HFFc6 (cell line): ENCODE measurements around the gene CFDP1. TPM values are rescaled to one million over a fixed set of nuclear protein-coding genes. Genes with fewer than 3 reads are reported as not detected.
A peak's percentile ranks its signal among the peaks of the same experiment; 100 is the strongest.

Experiments used
- DNase-seq: peaks from one replicate; pipeline ENCODE4 v3.0.0-alpha.2; 2018
- H3K27ac Mint-ChIP-seq: 2 replicates; pipeline ENCODE4 v1.8.0; 2020; ENCODE audit warnings: mild to moderate bottlenecking, mixed read lengths
- H3K27me3 Mint-ChIP-seq: 2 replicates; pipeline ENCODE4 v1.8.0; 2021; ENCODE audit warnings: mild to moderate bottlenecking, moderate library complexity, mixed read lengths; ENCODE audit not compliant: insufficient read depth
- H3K36me3 Mint-ChIP-seq: 2 replicates; pipeline ENCODE4 v1.8.0; 2021; ENCODE audit warnings: low read depth, mixed read lengths
- H3K4me1 Mint-ChIP-seq: 2 replicates; pipeline ENCODE4 v1.8.0; 2020; ENCODE audit warnings: low read depth, mixed read lengths
- H3K4me3 Mint-ChIP-seq: 2 replicates; pipeline ENCODE4 v1.8.0; 2020; ENCODE audit warnings: mild to moderate bottlenecking, moderate library complexity, mixed read lengths
- H3K9me3 Mint-ChIP-seq: 2 replicates; pipeline ENCODE4 v1.8.0; 2020; ENCODE audit warnings: mild to moderate bottlenecking, mixed read lengths
- CTCF ChIP-seq: fragments of 200-600 bp; sonication (generic); IDR thresholded peaks from 2 replicates; pipeline ENCODE4 v1.5.0; 2021; ENCODE audit warnings: antibody characterized with exemption, mild to moderate bottlenecking
- total RNA-seq, 6 experiments: library from RNA; stranded (reverse); fragmentation: NEBNext Ultra II Directional; extraction: Animal tissue kit (Norgen Biotek cat#: 25700); gene quantifications; 2 replicates in 1 of 6; 3 replicates in 5 of 6; pipeline ENCODE4 v1.2.3, GENCODE V29; 2021

Gene CFDP1
- total RNA-seq, 6 experiments from 2014 or later: 33.0 to 43.1 (median 37.6) TPM

- TF ChIP-seq CTCF: no peak
- Mint-ChIP-seq H3K4me1 (peaks cover 29% of the 10 kb centered on the region), H3K27ac (no peak overlapping the region), H3K27me3 (no peaks in the 10 kb centered on the region; the same call in none of the 2 replicates), H3K4me3 (no peak overlapping the region), H3K9me3 (no peaks in the 10 kb centered on the region), H3K36me3 (peaks cover 9% of the 10 kb centered on the region)
- no peak for DNase-seq
These were observed 79.1 kb downstream of the CFDP1 start for GRCh38 chr16:75354170-75354569.

GRCh38 chr16:75351183-75351582, 82.1 kb downstream of the CFDP1 start:
- no peak for TF ChIP-seq CTCF
- Mint-ChIP-seq H3K27ac (peak overlapping the region; percentile 84), H3K36me3 (peaks cover 14% of the 10 kb centered on the region), H3K9me3 (no peaks in the 10 kb centered on the region), H3K4me1 (peaks cover 36% of the 10 kb centered on the region), H3K27me3 (no peaks in the 10 kb centered on the region; the same call in none of the 2 replicates), H3K4me3 (peak overlapping the region; percentile 62)
- DNase-seq: peak; percentile 73

GRCh38 chr16:75345711-75346110, 87.6 kb downstream of the CFDP1 start:
- Mint-ChIP-seq H3K27me3 (no peaks in the 10 kb centered on the region), H3K27ac (no peak overlapping the region), H3K4me3 (no peak overlapping the region), H3K36me3 (peaks cover 15% of the 10 kb centered on the region), H3K4me1 (peaks cover 66% of the 10 kb centered on the region), H3K9me3 (no peaks in the 10 kb centered on the region)
- DNase-seq: no peak
- TF ChIP-seq CTCF: no peak

- H3K27me3 Mint-ChIP-seq: no peaks in the 10 kb centered on the region
- peaks cover 23% of the 10 kb centered on the region for H3K36me3 Mint-ChIP-seq
- no peak for TF ChIP-seq CTCF
- no peak for DNase-seq
- no peaks in the 10 kb centered on the region for H3K9me3 Mint-ChIP-seq
- peaks cover 69% of the 10 kb centered on the region for H3K4me1 Mint-ChIP-seq
- H3K4me3 Mint-ChIP-seq: no peak overlapping the region
- H3K27ac Mint-ChIP-seq: peak overlapping the region; percentile 21; the same call in 1 of the 2 replicates
These were observed 89.4 kb downstream of the CFDP1 start for GRCh38 chr16:75343941-75344340.

GRCh38 chr16:75343286-75343685, 90.0 kb downstream of the CFDP1 start:
- peaks cover 25% of the 10 kb centered on the region for H3K36me3 Mint-ChIP-seq
- no peak overlapping the region for H3K4me3 Mint-ChIP-seq
- peaks cover 69% of the 10 kb centered on the region for H3K4me1 Mint-ChIP-seq
- no peaks in the 10 kb centered on the region for H3K27me3 Mint-ChIP-seq
- no peaks in the 10 kb centered on the region for H3K9me3 Mint-ChIP-seq
- H3K27ac Mint-ChIP-seq: peak overlapping the region; percentile 79; the same call in 1 of the 2 replicates
- DNase-seq: no peak
- no peak for TF ChIP-seq CTCF

- Mint-ChIP-seq H3K4me3 (peak overlapping the region; percentile 37; the same call in 1 of the 2 replicates), H3K36me3 (peaks cover 30% of the 10 kb centered on the region), H3K4me1 (peaks cover 62% of the 10 kb centered on the region), H3K27me3 (no peaks in the 10 kb centered on the region), H3K27ac (peak overlapping the region; percentile 79), H3K9me3 (no peaks in the 10 kb centered on the region)
- no peak for TF ChIP-seq CTCF
- DNase-seq: peak; percentile 80
These were observed 90.9 kb downstream of the CFDP1 start for GRCh38 chr16:75342308-75342811.
